HEK293T (cell line): ENCODE results near the gene ALDH4A1.

Experiments used
- ARNT ChIP-seq: fragments of 450-650 bp; IDR thresholded peaks from 2 replicates; pipeline ENCODE4 v1.6.1; 2017; ENCODE audit warnings: mild to moderate bottlenecking
- CTBP1 ChIP-seq: fragments of 450-650 bp; IDR thresholded peaks from 2 replicates; pipeline ENCODE4 v1.6.1; 2016; ENCODE audit warnings: borderline replicate concordance
- ELF4 ChIP-seq: fragments of 450-650 bp; IDR thresholded peaks from 2 replicates; pipeline ENCODE4 v1.6.1; 2017; ENCODE audit warnings: antibody characterized with exemption
- FOXA1 ChIP-seq: fragments of 450-650 bp; IDR thresholded peaks from 2 replicates; pipeline ENCODE4 v1.6.1; 2016; ENCODE audit warnings: mild to moderate bottlenecking
- TARDBP ChIP-seq: fragments of 450-650 bp; IDR thresholded peaks from 2 replicates; pipeline ENCODE4 v1.6.1; 2016
- ZNF384 ChIP-seq: fragments of 450-650 bp; IDR thresholded peaks from 2 replicates; pipeline ENCODE4 v1.6.1; 2016

DNA sequence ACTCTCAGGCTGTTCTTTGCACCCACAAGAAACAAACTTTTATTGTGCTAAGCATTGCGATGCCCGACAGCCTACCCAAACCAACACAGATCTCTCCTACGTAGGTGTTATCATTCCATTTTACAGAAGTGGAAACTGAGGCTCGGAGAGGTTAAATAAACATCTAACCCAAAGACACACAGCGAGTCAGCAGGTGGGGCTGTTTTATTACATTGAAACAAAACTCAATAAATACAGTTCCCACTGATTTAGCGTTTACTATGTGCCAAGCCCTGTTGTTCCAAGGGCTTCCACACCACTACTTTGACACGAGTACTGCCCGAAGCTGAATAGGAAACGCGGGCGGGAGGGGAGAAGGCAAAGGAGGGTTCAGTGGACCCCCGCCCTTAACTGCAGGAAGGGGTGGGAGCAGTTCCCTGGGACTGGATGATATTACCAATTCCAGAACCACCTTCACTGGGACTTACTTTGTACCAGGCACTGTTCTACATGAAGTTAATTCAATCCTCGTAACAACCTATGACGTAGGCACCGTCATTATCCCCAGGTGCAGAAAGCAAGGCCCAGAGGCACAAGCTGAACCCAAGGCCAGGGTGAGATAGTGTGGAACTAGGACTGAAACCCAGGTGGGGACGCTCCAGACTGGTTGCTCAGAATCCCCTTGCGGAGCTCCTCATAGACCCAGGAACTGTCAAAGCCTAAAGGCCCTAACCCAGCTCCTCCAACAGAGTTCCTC lies 19.3 kb upstream of the ALDH4A1 start:
- TF ChIP-seq ARNT, result no peak
- TF ChIP-seq ZNF384, result no peak
- no peak for TF ChIP-seq TARDBP
- no peak for TF ChIP-seq FOXA1
- TF ChIP-seq CTBP1, result no peak
- no peak for TF ChIP-seq ELF4
